Suppressor macrophage (primary cell): ENCODE measurements around the gene IGF2.
"Not testable (repeated sequence)": the region's sequence is repeated elsewhere in the genome, so short reads cannot be mapped to it uniquely, and the experiment has no call there.

Experiments
- DNase-seq, 4 experiments: peaks; one replicate each; pipeline ENCODE4 v3.0.0-alpha.2; 2020 to 2022

The IGF2 gene

DNA sequence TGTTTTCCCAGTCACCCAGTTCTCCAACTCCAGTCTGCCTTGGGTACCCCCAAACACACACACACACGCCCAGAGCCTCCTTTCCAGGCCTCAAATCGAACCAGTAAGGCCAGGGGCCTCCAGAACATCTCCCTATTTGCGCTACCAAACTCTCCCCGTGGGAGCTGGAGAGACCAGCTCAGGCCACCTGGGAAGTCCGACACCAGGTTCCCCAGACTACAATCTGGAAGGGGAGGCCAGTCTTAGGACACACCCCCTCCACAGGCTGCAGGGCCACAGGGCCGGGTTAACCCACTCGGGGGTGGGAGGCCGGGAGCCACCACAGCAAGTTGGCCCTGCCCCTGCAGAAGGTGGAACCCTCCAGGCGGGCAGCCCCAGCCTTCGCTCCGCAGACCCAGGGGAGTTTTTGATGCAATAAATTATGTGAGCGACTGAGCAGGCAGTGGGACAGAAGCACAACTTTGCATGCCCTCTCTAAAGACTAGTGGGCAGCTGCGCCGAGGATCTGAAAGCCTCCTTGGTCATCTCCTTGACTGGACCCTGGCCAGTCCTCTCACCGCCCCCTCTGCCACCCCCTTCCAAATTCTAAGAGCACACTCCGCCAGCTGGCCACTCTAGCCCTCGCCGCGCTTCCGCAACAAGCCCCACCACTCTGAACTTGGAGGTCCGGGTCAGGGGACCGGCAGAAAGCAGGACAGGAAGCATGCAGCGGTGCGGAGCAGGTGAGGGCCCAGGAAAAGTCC lies 2.8 kb downstream of the IGF2 start:
- peak in 1 of 4 experiments; percentile 1 for DNase-seq

GRCh38 chr11:2135648-2136201 lies 3.5 kb downstream of the IGF2 start:
- peak in 1 of 4 experiments; percentile 0 for DNase-seq

GRCh38 chr11:2135018-2135569 lies 4.1 kb downstream of the IGF2 start:
- peak in 1 of 4 experiments; percentile 0 for DNase-seq

- DNase-seq: peak in 1 of 4 experiments; percentile 1
Measured at GRCh38 chr11:2134022-2135010, 4.9 kb downstream of the IGF2 start.

GRCh38 chr11:2133241-2134021 lies 5.8 kb downstream of the IGF2 start:
- DNase-seq: no peak

DNA sequence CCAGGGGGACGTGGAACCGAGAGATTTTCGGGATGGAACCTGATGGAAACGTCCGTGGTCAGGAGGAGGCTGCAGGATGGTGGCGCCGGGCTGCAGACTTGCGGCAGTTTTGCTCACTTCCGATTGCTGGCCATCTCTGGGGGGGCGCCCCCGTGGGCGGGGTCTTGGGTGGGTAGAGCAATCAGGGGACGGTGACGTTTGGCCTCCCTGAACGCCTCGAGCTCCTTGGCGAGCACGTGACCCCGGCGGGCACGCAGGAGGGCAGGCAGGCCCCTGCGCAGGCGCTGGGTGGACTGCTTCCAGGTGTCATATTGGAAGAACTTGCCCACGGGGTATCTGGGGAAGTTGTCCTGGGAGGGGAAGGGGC lies 6.3 kb downstream of the IGF2 start:
- DNase-seq: no peak

DNA sequence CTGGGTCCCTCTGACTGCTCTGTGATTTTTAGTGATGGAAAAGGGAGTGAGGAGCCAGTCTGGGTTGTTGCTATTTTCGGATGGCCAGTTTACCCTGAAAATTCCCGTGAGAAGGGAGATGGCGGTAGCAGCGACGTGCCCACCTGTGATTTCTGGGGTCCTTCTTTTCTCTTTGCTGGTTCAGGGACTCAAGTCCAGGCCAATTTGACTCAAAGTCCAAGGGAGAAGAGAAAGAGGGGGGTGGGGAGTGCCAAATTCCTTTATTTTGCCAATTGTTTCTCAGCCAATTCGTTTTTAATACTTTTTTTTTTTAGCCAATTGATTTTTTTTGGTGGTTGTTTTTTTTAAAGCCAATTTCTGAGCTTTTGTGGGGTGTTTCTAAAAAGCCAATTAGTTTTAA lies 6.9 kb downstream of the IGF2 start:
- DNase-seq: no peak

- DNase-seq: no peak
Measured at GRCh38 chr11:2131371-2132236, 7.6 kb downstream of the IGF2 start.

- no peak for DNase-seq
Measured at GRCh38 chr11:2130881-2131352, 8.3 kb downstream of the IGF2 start.

DNA sequence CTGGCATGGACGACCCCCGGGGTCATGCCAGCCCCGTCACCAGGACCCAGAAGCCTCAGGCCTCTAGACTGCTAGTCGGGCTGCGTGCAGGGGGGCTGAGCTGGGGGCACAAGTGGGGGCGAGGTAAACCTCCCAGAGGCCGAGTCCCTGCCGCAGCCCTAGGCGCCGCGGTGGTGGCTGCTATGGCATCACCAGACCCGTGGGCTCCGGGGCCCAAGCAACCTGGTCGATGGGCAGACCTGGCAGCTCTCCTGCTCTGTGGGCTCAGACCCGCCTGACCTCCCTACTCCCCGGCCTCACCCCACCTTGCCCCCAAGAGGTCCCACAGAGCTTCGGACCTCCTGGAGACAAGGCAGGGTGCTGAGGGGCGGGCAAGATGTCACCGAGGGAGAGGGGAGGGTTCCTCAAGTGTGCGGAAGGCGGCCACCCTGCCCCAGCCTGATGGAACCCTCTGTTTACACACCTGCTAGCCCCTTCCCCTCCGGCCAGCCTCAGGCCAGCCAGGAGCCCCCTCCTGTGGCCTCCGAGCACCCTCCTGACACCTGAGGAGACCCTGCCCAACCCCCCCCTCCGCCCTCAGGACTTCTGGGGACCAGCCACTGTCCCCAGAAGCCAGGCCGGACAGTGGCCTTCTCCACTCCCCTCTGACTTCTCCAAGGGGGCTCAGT lies 9.4 kb downstream of the IGF2 start:
- no peak for DNase-seq

GRCh38 chr11:2129308-2129698 lies 9.9 kb downstream of the IGF2 start:
- DNase-seq: no peak

DNA sequence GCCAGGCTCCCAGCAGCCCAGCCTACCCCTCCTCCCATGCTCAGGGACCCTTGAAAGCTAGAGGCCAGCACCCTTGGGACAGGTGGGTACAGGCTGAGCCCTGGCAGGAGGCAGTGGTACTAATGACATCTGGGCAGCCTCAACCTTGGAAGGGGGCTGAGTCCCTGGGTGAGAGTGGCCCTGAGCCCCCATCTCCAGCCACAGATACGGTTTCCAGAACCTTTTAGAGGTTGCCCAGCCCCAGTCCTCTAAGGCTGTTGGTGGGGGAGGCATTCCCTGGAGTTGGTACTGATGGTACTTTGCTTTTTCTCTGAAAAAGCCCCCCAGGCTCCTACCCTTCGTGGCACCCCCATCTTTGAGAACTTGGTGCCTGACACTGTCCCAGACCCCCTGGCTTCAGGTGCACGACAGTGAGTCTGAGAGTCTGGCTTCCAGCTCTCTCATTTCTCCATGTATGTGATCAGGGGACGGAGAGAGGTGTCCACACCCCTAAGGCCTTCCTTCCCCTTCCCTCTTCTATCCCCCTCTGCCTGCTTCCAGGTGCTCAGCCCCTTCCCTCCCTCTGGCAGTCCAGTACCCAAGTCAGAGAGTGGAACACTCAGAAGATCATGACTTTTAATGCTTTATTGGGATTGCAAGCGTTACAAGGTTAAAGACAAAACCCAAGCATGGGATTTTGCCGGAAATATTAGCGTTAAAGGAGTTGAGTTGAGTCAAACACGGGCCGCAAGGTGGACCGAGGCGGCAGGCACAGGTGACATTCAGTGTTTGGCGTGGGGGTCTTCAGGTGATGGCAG lies 10.5 kb downstream of the IGF2 start:
- no peak for DNase-seq

DNA sequence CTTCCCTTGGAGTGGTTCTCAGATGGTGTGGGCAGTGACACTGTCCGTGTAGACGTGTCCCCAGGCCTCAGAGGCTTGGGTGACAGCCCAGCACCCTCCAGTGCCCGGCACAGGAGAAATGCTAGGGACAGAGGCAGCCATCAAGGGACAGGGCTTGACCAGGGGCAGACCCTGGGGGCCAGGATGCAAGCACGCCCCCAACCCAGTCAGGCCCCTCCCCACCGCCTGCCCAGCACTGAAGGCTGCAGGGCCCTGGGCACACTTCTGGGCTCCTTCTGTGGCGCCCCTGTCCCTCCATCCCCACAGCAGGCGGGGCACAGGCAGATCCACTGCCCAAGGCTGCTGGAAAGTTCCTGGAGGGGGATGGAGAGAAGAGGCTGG lies 11.1 kb downstream of the IGF2 start:
- no peak for DNase-seq

- no peak for DNase-seq
Measured at GRCh38 chr11:2127482-2128129, 11.6 kb downstream of the IGF2 start.

GRCh38 chr11:2126520-2127085 lies 12.6 kb downstream of the IGF2 start:
- no peak for DNase-seq

GRCh38 chr11:2124736-2125484 lies 14.3 kb downstream of the IGF2 start:
- not testable (repeated sequence) for DNase-seq

DNA sequence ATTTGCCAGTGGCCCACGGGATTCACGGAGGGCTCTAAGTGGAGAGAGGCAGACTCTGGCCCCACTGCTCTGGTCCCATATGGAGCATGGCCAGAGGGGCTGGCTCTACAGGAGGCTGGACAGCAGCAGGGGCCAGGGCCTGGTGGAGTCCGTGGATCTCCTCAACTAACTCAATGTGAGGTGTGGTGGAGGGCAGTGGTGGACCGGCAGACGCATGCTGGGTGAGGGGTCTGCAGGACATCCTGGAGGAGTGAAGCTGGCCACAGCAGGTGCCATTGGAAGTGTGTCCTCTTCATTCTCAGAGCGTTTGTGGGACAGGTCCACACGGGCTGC lies 15.6 kb downstream of the IGF2 start:
- no peak for DNase-seq
